GM19351 (cell line): ENCODE measurements around the gene TLE2.
"Not testable (repeated sequence)": the region's sequence is repeated elsewhere in the genome, so short reads cannot be mapped to it uniquely, and the experiment has no call there.

Source experiments
- ATAC-seq: cut with Tn5 transposase; IDR thresholded peaks from one replicate; pipeline ENCODE4 v1.9.1; 2021; ENCODE audit warnings: mild to moderate bottlenecking, moderate library complexity; ENCODE audit not compliant: unreplicated experiment

The TLE2 gene

DNA sequence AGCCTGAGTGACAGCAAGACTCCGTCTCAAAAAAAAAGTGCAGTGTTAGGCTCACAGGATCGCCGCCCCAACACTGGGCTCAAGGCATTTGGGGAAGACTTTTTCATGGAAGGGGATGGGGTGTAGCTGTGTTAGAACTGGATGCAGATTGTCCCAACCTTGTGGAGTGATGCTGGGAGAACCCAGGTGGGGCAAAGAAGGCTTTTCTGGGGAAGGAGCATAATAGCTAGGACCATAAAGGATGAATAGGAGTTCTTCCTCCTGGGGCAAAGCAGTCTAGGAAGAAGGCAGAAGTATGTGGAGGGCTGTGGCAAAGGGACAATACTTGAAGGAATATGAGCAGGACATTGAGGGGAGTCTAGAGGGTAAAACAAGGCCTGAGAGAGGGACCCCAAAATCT is 40.5 kb downstream of the TLE2 start:
- no peak for ATAC-seq

DNA sequence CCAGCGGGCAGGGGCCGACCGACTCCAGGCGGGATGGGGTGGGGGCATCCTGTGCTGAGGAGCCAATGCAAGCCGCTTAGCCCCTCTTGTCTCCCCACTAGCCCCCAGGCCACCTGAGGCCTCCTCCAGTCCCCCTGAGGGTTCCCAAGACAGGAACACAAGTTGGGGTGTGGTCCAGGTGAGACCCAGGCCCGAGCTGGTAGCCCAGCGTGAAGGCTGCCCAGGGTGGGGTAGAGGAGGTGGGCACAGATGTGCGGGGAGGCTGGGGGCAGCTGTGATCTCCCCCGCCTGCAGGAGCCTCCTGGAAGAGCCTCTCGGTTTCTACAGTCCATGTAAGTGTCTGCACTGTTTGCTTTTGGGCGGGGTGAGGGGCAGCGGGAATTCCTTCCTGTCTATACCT is 41.3 kb downstream of the TLE2 start:
- no peak for ATAC-seq

DNA sequence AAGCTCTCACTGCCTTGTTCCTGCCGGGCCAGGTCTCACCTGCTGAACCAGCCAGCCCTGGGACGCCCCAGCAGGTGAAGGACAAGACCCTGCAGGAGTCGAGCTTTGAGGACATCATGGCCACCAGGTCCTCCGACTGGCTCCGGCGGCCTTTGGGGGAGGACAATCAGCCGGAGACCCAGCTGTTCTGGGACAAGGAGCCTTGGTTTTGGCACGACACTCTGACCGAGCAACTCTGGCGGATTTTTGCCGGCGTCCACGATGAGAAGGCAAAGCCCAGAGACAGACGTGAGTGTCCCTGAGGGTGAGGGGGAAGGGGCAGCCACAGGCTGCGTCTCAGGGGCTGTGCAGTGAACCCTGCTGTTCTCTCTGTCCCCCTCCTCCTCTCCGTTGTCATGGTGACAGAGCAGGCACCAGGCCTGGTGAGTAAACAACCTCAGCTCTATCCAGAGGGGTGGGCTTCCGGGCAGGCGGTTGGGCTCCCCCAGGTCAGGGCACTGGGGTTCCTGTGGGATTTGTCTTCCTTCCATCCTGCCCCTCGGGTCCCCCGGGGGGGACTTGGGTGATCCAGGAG is 42.0 kb downstream of the TLE2 start:
- ATAC-seq: no peak

DNA sequence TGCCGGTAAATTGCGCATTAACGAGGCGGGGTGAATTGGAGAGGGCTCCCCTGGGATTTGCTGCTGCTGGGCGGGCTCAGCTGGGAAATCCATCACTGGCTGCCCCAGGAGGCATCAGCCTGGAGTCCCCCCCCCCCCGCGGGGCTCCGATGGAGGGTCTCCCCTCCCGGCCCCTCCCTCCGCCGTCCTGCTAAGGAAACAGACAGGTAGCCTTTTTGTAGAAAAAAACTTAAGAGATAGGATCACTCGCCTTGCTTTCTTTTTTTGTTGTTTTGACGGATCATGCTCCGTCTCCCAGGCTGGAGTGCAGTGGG is 44.9 kb downstream of the TLE2 start:
- ATAC-seq: no peak

DNA sequence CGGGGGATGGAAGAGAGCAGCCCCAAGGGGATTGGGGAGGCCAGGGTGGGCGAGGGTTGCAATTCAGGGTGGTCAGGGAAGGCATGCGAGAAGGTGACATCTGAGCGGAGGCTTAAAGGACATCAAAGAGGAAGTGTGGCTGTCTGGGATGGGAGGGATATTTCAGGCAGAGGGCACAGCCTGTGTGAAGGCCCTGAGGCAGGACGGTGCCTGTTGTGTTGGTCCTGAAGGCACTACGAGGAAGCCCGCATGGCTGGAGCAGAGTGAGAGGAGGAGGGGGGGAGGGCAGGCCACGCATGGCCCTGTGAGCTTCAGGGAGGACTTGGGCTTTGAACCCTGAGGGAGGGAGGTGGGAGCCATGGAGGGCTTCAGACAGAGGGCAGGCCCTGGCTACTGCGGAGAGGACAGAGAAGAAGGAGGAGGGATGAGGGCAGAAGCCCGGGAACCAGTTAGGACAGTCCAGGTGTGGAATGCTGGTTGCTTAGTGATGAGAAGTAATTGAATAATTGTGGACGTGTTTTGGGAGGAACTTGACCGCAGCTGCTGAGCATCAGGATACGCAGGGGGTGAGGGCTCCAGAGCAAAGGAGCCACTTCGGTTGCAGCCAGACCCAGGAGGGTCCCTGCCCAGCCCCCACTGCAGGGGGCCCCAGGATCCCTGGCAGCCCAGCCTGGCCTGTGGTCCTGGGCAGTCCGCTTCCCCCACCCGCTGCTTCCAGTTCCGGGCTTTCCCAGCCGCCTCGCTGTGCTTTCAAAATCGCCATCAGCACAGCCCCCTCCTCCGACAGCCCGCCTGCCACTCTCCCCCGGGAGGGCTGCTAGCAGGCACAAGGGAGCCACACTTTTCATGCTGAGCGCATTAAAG is 45.5 kb downstream of the TLE2 start:
- ATAC-seq: no peak

DNA sequence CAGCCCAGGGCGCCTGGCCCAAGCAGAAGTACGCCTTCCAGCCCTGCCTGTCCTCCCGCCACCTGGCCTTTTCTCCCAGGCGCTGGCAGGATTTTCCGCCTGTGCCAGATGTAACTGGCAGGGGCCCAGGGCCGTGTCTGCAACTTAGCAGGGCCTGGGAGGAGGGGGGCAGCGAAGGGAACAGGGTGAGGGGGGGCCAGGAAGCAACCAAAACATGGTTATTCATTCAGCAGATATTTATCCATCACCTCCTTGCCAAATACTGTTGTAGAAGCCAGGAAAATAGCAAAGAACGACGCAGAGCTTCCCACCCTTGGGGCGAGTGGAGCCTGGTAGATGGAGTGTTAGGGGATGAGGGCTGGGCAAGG is 46.1 kb downstream of the TLE2 start:
- ATAC-seq: no peak

DNA sequence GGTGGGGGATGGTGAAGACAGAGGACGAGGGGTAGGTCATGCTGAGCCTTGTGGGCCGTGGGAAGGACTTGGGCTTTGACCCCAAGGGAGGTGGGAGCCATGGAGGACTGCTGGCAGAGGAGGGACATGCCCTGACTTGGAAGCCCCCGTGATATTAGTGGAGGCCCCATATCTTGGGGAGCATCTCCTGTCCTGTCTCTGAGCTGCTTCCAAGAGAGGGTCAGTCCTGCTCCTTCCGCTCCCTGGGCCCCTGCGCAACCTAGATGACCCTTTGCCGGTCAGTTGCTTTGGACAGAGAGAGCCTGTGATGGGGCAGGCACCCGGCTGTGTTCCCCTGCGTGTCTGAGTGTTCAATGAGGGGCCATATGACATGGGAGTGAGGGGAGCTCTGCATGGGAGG is 46.5 kb downstream of the TLE2 start:
- no peak for ATAC-seq

DNA sequence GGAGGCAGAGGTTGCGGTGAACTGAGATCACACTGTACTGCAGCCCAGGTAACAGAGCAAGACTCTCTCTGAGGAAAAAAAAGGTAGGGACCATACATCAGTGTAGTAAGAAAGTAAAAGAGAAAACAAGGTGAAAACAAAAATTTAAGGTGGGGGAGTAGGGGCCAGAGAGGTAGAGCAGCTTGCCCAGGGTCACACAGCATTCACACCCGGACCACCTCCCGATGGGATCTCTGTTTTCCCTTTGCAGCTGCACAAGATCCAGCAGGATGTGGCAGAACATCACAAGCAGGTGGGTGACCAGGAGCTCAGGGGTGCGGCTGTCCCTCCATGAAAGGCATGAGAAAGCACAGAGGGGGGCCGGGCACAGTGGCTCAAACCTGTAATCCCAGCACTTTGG is 47.2 kb downstream of the TLE2 start:
- ATAC-seq: no peak

DNA sequence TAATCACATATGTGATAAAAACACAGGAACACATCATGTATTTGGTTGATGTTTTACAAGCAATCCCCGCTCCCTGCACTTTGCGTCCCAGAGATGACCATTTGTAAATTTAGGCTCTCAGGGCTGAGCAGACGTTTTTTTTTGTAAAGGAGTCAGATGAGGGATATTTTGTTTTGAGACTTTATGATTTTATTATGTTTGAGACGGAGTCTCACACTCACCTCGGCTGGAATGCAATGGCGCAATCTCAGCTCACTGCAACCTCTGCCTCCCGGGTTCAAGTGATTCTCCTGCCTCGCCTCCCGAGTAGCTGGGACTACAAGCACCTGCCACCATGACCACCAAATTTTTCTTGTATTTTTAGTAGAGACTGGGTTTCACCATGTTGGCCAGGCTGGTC is 50.3 kb downstream of the TLE2 start:
- ATAC-seq: no peak

DNA sequence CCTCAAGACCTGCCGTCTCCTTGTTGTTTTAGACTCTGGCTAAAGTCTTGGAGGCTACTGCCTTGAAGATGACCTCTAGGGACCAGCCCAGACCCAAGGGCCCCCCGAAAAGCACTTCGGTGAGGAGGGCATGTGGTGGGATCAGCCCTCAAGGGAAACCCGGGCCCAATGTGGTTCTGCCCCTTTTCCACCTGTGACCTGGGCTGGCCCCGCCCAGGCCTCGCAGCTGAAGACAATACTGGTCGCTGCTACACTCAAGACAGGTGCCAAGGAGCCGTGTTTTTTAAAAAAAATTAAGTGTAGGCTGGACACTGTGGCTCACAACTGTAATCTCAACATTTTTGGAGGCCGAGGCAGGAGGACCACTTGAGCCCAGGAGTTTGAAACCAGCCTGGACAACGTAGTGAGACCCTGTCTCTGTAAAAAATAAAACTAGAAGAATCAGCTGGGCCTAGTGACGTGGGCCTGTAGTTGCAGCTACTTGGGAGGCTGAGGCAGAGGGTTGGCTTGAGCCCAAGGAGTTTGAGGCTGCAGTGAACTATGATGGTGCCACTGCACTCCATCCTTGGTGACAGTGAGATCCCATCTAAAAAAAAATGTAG is 50.8 kb downstream of the TLE2 start:
- no peak for ATAC-seq

DNA sequence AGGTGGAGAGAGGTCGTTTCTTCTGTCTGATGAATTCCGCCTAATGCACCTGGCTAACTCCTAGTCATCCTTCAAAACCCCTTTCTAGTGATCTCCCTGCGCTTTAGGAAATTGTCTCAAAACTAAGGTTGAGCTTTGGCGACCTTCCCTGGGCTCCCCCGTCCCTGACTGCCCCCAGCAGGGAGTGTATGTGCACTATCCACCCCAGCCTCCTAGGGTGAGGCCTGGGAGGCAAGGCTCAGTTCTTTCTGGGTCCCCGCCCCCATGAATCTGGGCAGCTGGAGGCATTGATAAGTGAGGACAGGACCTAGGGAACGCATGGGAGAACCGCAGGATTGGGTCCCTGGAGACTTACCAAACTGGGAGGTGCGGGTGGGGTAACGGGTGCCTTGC is 51.3 kb downstream of the TLE2 start:
- no peak for ATAC-seq

DNA sequence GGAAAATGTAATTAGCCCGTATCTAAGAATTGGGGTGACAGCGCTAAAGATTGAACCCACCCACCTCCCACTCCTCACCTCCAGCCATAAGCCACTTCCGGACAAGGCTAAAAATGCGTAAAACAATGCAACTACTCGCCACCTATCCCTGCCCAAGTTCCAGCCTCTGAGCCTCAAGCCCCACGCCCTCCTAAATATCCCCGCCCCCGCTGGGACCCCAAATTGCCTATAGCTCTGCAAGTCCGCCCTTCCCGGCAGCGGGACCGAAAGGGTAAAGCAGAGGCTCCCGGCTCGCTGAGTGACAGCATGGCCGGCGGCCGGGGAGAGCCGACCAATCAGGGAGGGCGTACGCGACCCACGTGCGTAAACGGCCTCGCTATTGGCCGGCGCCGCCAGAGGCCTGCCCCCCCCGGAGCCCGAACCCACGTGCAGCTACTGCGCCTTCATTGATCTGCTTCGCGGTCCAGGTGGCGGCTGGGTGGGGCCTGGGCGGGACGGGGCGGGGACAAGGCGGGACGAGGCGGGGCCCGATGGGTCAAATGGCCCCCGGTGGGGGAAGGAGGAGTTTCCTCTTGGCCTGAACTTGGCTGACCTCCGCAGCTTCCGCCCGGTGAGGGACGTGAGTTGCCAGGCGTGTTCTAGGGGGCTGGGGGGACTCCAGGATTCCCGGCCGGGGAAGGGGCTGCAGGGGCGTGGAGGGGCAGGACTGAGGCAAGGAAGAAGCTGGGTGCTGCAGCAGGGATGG is 51.9 kb downstream of the TLE2 start, which contains the start of gene TLE6:
Gene TLE6, plus strand, starts transcription at position 564 of the 745 bp plus-strand sequence. CDS start 670 bp downstream, outside the sequence.
- ATAC-seq: peak; percentile 94

DNA sequence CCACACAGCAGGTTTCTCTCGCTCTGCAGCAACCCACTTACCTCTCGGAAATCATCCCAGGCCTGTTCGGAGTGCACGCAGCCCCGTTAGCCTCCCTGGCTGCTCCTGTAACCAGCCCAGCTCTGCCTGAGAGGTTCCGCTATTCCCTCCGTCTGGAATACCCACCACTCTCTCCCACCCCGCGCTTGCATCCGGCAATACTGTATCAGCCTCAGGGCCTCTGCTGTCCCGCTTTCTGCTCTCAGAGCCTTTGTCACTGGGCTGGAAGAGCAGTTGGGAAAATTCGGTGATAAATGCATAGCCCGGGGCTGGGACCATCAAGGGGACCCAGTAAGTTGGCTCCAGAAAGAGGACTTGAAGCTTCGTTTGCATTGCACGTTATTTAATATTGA is 52.5 kb downstream of the TLE2 start:
- ATAC-seq: no peak

DNA sequence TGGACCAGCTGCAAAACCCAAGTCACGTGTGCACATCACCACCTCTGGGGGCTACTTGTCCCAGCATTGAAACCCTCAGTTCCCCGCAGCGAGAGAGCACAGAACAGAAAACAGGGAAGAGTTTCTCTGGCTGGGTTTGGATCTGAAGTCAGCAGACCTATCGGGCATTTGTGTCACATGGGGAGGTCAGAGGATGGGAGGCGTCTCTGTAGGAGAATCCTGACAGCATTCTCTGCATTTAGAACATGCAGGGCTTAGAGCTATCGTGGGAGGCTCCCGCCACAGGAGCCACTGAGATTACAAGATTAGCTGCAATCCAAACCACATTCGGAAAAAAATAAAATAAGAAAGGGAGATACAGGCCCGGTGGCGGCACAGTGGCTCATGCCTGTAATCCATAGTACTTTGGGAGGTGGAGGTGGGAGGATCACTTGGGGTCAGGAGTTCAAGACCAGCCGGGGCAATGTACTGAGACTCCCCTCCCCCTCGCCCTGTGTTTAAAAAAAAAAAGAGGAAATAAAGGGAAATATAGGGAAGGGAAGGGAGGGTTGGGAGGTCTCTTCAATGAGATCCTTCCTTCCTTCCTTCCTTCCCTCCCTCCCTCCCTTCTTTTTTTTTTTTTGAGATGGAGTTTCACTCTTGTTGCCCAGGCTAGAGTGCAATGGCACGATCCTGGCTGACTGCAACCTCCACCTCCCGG is 54.6 kb downstream of the TLE2 start:
- ATAC-seq: no peak

DNA sequence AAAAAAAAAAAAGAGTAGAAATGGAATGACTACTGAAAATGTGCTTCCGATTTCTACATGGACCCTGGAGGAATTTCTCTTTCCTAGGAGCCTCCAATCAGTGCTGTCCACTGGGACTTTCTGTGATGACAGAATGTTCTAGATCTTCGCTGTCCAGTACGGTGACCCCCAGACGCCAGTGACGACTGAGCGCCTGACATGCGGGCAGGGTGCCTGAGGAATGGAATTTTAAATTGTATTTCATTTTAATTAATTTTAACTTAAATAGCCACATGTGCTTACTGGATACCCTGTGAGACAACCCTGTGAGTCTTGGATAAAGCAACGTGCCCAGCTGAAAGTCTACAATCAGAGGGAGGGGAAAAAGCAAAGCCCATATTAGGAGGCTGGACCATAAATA is 55.9 kb downstream of the TLE2 start:
- no peak for ATAC-seq

DNA sequence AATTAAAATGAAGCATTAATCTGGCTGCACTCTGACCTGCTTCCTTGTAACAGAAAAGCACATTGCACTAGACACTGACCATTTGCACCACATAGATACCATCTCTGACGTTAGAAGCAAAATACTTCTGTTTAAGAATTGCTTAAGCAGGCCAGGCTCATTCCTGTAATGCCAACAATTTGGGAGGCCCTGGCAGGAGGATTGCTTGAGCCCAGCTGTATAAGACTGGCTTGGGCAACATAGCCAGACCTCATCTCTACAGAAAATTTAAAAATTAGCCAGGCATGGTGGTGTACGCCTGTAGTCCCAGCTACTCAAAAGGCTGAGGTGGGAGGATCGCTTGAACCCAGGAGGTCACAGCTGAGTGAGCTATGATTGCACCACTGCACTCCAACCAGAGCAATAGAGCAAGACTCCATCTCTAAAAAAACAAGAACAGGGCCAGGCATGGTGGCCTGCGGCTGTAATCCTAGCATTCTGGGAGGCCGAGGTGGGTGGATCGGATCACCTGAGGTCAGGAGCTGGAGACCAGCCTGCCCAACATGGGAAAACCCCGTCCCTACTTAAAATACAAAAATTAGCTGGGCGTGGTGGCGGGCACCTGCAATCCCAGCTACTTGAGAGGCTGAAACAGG is 58.8 kb downstream of the TLE2 start:
- no peak for ATAC-seq

DNA sequence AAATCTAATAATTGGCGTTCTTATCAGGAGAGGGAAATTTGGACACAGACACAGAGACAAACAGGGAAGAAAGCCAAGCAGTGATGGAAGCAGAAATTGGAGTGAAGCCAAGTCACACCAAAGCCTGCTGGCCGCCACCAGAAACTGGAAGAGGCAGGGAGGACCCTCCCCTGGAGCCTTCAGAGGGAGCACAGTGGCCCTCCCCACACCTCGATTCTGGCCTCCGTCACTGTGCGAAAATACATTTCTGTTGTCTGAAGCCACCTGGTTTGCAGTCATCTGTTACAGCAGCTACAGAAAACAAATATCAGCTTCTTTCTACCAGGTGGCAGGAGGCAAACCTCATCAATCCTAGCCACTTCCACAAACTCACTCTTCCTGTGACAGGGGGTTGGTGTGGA is 60.0 kb downstream of the TLE2 start:
- no peak for ATAC-seq

DNA sequence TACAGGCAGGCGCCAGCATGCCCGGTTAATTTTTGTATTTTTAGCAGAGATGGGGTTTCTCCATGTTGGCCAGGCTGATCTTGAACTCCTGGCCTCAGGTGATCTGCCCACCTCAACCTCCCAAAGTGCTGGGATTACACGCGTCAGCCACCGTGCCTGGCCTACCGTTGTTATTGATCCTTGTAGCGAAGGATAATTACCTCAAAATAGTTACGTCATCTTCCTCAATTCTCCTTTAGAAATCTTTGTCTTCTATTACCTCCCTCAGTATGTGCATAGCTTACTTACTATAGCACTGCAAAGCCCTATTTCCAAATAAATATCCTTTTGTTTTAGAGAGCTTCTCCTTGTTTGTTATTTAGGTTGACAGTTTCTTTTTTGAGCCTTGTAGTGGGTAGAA is 61.1 kb downstream of the TLE2 start:
- ATAC-seq: no peak

DNA sequence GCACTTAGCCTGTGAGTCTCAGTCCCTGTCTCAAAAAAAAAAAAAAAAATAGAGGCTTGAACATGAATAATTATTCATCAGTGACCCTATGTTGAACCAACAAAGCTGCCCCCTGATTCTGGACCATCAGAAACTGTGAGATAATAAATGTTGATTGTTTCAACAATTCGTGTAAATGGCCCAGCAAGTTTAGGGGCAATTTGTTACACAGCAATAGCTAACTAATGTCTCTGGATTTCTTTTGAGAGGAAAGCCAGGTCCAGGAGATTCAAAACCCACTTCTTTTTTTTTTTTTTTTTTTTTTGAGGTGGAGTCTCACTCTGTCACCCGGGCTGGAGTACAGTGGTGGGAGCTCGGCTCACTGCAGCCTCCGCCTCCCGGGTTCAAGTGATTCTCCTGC is 64.2 kb downstream of the TLE2 start:
- ATAC-seq: no peak

DNA sequence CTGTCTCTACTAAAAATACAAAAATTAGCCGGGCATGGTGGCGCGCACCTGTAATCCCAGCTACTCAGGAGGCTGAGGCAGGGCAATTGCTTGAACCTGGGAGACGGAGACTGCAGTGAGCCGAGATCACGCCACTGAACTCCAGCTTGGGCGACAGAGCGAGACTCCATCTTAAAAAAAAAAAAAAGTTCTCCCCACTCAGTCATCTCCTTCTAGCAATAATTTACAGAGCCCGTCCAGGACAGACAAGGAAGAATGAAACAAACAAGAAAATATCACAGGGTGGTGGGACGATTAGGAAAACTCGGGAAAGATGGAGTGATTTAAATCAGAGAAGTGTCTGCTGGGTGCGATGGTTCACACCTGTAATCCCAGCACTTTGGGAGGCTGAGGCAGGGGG is 65.4 kb downstream of the TLE2 start:
- not testable (repeated sequence) for ATAC-seq

DNA sequence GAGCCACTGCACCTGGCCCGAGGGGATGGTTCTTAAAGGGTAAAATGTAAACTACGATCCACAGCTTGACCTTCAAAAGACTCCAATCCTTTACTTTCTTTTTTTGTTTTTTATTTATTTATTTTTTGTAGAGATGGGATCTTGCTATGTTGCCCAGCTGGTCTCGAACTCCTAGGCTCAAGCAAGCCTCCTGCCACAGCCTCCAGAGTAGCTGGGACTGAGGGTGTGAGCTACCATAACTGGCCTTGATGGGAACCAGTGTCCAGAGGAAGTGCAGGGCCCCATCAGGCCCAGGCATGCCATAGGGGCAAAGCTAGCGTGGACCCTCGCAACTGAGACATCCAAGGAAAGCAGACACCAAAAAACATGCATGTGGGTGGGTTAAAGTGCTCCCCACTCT is 66.0 kb downstream of the TLE2 start:
- ATAC-seq: no peak
